ENCODE data around the gene AGBL4. TPM values are rescaled to one million over a fixed set of nuclear protein-coding genes. Genes with fewer than 3 reads are reported as not detected.

The AGBL4 gene
- total RNA-seq, 4 donors from 2014 or later = 0.08 to 0.71 (median 0.60) TPM

- H3K4me3 ChIP-seq (ENCODE audit: low read depth, poor library complexity, severe bottlenecking) = no peak overlapping the region
- WGBS, 2 donors = 95 to 97% methylated on average over 4 of the region's 4 CpGs
- intact Hi-C loops (cut with DNase I; ENCODE audit: low total_unique reads) = no loop called here
- DNase-seq (ENCODE audit: low spot score in 2 of 2) = no peak
- no peak for TF ChIP-seq CTCF (IDR thresholded peaks at IDR 0.05)
- no peak for TF ChIP-seq POLR2A (IDR thresholded peaks at IDR 0.05)
Observed at GRCh38 chr1:48726557-48727215, 1297.1 kb downstream of the AGBL4 start.

- TF ChIP-seq POLR2A (IDR thresholded peaks at IDR 0.05) (no peak), CTCF (IDR thresholded peaks at IDR 0.05) (no peak)
- DNase-seq (ENCODE audit: low spot score in 2 of 2) = no peak
- H3K4me3 ChIP-seq (ENCODE audit: low read depth, poor library complexity, severe bottlenecking) = no peak overlapping the region
- 90 to 93% methylated on average over 2 of the region's 2 CpGs for WGBS, 2 donors
- intact Hi-C loops (cut with DNase I; ENCODE audit: low total_unique reads) = no loop called here
Observed at GRCh38 chr1:48726139-48726538, 1297.6 kb downstream of the AGBL4 start.

- 60 to 68% methylated on average over 5 of the region's 5 CpGs for WGBS, 2 donors
- no peak overlapping the region for H3K4me3 ChIP-seq (ENCODE audit: low read depth, poor library complexity, severe bottlenecking)
- TF ChIP-seq POLR2A (IDR thresholded peaks at IDR 0.05) (no peak), CTCF (IDR thresholded peaks at IDR 0.05) (no peak)
- no peak for DNase-seq (ENCODE audit: low spot score in 2 of 2)
- intact Hi-C loops (cut with DNase I; ENCODE audit: low total_unique reads) = no loop called here
Observed at GRCh38 chr1:48725341-48726046, 1298.3 kb downstream of the AGBL4 start.

GRCh38 chr1:48720929-48721328 lies 1302.8 kb downstream of the AGBL4 start:
- DNase-seq (ENCODE audit: low spot score in 2 of 2) = no peak
- intact Hi-C loops (cut with DNase I; ENCODE audit: low total_unique reads) = no loop called here
- TF ChIP-seq CTCF (IDR thresholded peaks at IDR 0.05) (no peak), POLR2A (IDR thresholded peaks at IDR 0.05) (no peak)
- no peak overlapping the region for H3K4me3 ChIP-seq (ENCODE audit: low read depth, poor library complexity, severe bottlenecking)

- intact Hi-C loops (cut with DNase I; ENCODE audit: low total_unique reads) = no loop called here
- H3K4me3 ChIP-seq (ENCODE audit: low read depth, poor library complexity, severe bottlenecking) = no peak overlapping the region
- WGBS, 2 donors = 57 to 70% methylated on average over 4 of the region's 4 CpGs
- no peak for TF ChIP-seq POLR2A (IDR thresholded peaks at IDR 0.05)
- no peak for TF ChIP-seq CTCF (IDR thresholded peaks at IDR 0.05)
- DNase-seq (ENCODE audit: low spot score in 2 of 2) = no peak
Observed at GRCh38 chr1:48718705-48719104, 1305.0 kb downstream of the AGBL4 start.

Data from lower leg skin (tissue), 4 donors.